GM19452 (cell line): ENCODE measurements around the gene SGK1.
A peak's percentile ranks its signal among the peaks of the same experiment; 100 is the strongest.
"Not testable (repeated sequence)": the region's sequence is repeated elsewhere in the genome, so short reads cannot be mapped to it uniquely, and the experiment has no call there.

Experiments used
- ATAC-seq: cut with Tn5 transposase; IDR thresholded peaks from one replicate; pipeline ENCODE4 v1.9.1; 2021; ENCODE audit not compliant: unreplicated experiment

The SGK1 gene

DNA sequence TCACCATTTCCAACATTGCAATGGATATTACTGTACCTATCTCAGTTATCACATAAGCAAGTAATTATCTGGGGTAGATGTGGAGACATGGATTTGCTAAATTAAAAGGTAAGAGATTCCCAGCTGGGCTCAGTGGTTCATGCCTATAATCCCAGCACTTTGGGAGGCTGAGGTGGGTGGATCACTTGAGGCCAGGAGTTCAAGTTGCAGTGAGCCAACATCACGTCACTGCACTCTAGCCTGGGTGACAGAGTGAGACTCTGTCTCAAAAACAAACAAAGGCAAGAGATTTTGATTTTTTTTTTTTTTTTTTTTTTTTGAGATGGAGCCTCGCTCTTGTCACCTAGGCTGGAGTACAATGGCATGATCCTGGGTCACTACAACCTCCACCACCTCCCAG is 62.6 kb downstream of the SGK1 start:
- ATAC-seq: not testable (repeated sequence)

DNA sequence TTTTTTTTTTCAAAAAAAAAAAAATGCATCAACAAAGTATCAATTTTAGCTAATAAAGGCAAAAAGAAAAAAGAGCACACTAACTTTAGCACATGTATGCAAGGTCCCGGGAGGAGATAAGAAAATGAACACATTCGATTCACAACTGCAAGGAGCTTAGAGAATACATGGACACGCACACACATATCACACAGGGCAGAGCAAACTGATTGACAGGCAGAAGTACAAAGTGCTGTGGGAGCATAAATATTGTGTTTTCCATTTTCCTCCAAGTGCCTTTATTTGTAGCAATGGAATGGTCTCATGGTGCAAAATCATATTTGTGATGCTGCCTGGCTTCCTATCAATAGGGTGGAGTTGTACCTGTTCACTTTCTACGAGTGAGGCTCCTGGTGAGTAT is 63.8 kb downstream of the SGK1 start:
- no peak for ATAC-seq

DNA sequence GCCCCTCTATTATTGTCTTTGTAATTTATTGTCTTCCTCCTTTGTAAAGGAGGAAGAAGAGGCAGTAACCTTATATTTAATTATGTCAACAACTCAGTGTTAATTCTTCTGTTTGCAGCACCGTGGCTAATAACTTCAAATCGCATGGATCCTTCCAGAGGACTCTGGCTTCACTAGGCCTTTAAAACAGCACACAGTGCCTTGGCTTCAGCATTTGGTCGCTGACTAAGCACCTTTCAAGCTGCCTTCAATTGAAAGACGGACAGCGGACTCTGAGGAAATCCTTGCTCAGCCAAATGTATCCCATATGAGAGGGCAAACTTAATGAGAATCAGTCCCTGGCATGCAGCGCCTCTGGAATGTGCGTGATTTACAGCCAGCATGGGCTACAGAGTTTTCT is 64.2 kb downstream of the SGK1 start:
- ATAC-seq: no peak

DNA sequence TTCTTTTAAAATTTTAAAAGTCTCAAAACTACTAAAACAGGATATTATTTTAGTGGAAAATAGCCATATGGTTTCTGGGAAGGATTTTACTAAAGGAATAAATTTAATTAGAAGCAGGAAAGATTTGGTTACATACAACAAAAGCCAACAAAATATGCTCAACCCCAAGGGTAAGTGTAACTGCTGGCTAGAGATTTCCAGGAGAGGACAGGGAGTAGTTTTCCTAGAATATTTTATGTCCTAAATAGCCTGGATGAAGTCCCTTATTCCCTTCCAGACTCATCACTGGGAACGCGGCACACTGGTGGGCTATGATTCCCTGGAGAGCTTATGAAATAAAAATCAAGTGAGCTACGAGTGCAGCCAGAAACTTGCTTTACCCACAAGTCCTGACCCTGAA is 66.6 kb downstream of the SGK1 start:
- no peak for ATAC-seq

DNA sequence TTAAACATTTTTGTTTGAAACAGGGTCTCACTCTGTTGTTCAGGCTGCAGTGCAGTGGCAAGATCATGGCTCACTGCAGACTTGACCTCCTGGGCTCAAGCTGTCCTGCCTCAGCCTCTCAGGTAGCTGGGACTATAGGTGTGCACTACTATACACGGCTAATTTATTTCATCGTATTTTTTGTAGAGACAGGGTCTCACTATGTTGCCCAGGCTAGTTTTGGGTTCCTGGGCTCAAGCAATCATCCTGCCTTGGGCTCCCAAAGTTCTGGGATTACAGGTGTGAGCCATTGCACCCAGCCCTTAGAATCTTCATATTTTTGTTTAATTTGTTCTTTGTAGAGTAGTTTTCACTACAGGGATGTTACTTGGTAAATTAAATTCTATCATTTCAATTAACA is 67.1 kb downstream of the SGK1 start:
- no peak for ATAC-seq

DNA sequence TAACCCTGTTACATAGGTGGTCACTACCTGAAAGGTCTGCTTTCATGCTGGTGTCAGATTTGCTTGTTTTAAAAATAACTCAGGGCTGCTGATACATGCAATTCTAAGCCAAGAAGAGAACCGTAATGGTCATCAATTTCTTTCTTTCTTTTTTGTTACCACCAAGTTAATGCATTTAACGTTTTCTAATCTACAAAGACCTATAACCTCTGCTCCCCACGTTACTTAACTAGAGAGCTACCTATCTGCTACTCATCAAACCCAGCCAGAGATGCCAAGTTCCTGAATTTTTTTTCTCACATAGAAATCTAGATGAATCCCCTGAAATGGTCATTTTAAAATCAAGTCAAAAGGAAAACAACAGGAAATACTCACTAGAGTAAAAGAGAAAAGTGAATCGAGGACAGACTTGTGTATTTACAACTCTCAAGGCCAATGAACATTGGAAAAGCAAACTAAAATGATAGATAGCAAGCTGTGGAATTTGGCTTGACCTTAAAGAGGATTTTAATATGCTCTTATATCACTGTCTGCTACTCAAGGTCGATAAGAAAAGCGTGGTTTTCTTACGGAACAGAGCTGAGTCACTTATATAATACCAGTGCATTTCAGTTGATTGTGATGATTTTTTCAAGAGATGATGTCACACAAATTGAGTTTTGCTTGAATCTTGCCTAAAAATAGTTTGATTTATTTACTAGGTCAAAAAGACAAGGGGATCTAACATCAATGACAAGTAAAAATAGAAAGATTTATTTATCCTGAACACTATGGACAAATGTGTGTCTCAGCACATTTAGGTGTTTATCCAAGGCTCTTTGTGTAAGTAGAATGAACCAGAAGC is 67.9 kb downstream of the SGK1 start:
- ATAC-seq: no peak

DNA sequence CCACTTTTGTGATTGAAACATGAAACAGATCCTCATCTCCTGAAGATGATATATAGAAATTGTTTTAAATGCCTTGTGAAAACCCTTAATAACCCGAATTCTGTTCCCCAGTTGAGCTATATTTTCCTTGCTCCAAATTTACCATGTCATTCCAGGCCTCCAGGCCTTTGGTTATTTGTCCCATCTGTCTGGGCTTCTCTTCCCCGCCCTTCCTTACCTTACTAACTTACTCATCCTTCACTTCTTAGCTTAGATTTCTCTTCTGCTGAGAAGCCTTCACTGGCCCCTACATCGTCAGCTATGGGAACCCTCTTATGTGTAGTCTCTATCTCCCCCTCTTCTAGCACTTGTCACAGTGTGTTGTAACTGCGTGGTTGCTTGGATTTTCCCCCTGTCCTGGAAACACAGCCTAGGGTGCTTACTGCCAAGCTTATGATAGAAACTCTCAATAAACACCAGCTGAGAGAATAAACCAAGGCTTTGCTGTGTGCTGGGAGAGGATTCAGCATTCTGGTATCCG is 68.6 kb downstream of the SGK1 start:
- ATAC-seq: no peak

DNA sequence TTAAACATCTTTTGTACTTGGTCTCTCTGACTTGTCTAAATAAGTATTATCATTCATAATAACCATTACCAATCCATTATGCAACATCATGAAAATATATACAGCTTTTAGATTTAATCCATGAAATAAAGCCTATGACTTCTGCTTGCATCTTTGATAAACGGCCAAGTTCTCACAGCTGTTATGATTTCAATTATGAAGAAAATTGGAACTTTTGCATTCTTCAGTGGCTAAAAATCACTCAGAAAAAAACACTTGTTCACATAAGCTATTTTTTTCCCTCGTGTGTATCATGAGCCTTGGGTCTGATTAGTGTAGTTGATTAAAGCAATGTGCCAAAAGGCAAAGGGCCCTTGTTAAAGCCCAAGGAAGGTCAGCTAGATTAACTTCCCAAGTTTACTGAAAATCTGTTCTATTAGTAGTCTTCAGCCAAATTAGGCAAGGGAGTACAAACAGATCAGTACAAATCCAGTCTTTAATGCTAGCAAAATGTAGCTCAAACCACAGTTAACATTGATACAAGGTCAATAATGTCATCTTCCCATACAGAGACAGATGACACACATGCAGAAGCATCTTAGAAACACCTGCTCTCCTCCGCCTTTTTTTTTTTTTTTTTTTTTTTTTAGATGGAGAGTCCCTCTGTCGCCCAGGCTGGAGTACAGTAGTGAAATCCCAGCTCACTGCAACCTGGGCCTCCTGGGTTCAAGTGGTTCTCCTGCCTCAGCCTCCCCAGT is 69.9 kb downstream of the SGK1 start:
- ATAC-seq: no peak

DNA sequence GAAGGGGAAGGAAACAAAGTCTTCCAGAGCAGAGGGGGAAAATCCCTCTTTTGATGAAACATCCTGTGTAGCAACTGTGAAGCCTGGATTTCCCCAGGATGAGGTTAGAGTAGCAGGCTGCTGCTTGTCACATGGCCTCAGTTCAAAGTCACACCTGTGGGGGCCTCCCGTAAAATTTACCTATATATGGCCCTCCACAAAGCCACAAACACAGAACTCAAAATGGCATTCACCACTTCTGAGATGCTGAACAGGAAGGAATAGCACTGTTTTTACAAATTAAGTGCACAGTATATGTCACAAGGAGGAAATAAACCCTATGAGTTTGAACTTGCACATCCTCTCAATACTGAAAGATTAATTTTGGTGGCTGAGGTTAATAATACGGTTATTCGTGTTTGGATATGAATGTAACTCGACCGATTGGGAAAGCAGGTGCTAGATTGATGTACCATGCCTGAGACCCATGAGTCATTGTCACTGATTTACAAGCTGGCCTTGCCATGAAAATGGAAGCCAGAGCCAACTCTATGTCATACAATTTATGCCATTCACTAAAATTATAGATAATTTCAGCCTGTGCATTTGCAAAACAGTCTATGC is 70.6 kb downstream of the SGK1 start:
- peak; percentile 96 for ATAC-seq

DNA sequence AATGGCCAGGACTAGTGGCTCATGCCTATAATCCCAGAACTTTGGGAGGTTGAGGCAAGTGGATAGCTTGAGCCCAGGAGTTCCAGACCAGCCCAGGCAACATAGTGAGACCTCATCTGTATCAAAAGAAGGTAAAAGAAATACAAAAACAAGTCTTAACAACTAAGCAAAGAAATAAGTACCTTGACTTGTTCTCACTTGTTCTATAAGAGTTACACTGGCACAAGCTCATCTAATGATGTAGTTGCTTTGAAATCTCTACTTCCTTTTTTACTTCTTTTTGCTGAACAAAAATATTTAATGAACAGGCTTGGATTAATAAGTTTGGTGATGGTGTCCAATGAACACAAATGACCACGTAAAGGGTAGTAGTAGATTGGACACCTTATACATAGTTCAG is 72.2 kb downstream of the SGK1 start:
- no peak for ATAC-seq

DNA sequence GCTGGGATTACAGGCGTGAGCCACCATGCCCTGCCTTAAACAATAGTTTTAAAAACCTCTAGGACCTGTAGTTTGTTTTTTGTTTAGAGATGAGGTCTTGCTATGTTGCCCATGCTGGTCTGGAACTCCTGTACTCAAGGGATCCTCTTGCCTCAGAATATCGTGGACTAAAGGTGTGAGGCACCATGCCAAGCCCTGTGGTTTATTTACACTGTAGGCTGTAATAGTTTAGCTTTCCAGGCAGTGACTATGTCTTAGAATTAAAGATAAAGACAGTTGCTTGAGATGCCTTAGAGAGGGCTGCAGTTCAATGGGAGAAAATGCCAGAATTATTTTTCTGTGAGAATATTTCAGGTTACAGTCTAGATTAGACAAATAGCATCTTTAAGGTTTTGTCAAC is 72.9 kb downstream of the SGK1 start:
- no peak for ATAC-seq

DNA sequence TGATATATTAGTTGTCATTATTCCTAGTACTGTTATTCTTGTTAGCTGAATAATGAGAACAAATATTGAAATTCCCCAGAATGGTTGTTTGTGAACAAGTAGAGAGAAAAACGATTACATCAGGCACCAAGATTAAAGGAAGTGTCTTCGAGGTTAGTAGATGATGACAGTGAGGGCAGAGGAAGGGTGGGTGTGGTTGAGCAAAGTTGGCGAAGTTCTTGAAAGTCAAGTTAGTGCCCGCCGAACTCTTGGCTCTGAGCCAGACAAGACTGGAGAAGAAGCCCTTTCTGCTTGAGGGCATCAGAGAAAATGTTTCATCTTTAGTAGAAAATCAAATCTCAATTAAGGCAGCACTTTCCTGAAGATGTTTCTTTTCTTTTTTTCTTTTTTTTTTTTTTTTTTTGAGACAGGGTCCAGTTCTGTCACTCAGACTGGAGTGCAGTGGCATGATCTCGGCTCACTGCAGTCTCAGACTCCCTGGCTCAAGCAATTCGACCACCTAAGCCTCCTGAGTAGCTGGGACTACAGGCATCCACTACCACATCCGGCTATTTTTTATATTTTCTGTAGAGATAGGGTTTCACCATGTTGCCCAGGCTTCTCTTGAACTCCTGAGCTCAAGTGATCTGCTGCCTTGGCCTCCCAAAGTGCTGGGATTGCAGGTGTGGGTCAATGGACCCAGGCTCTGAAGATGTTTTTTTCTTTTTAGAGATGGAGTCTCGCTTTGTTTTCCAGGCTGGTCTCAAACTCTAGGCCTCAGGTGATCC is 77.1 kb downstream of the SGK1 start:
- ATAC-seq: no peak

DNA sequence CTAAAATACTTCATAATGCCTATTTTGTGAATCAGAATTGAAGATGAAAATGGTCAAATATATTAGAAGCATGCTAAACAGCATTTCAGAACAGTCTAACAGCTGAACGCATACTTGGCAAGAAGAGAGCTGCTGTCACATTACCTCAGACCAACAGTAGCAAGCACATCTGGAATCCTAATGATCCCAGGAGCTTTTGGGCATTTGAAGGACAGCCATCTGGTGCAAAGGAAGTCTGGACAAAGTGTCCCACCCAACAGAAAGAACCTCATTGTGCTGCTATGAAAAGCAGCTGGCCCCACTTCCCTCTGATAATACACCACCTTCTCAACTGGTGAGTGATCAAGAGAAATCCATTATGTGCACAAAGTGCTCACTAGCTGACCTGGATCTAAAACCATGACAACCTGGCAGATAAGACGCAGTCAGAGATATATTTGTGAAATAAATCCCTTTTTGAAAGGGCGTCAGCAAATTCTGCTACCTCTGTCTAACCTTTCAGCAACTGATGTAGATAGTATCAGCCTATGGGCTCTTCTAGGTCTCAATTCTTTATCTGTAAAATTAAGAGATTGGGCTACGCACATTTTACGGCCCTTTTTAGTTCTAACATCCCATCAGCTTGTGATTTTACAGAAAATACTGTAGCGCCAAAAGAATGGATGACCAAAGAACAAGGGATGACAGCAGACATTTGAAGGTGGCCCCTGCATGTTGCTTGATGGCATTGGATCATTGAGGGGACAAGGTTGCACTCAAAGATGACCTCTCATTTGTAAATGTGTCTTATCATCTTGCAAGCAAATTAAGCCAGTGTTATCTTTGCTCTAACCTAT is 78.7 kb downstream of the SGK1 start:
- no peak for ATAC-seq

DNA sequence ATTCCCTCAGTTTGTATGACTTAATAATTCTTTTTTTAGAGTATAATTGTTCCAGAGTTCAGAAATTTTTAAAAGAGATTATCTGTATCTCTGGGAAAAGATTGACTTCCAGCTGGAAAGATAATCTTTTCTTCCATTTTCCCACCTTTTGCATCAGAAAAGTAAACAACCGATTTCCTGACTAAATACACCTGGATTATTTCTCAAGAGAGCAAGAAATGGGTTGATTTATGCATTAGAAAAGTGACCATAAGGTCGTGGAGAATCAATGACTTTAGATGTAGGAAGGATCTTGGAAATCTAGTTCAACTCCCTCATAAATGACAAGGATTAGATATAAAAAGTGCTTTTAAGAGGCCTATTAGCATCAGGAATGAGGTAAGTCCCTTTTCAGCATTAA is 79.9 kb downstream of the SGK1 start:
- no peak for ATAC-seq

DNA sequence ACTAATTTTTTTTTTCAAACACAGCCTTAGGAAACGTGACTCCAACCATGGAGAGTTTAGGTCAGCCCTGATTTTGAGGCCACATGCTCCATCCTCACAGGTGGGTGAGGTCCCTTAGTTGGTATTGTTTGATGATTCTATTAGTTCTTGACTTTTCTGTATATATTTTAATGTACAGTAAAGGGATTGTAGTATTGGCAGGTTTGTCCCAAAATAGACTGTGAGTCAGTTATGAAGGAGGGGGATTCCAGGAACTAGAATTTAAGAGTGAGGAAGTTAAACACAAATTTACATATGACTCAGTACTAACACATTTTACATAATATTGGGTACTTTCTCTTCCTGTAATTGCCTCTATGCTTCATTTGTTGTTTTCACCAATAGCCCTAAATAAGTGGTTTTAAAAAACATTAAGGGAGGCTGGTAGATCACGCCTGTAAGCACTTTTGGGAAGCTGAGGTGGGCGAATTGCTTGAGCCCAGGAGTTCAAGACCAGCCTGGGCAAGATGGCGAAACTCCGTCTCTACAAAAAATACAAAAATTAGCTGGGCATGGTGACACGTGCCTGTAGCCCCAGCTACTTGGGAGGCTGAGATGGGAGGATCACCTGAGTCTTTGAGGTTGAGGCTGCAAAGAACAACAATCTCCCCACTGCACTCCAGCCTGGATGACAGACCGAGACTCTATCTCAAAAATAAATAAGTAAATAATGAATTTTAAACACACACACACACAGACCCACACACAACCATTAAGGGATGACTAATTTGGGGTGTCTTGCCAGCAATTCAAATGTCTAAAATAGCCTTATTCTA is 81.8 kb downstream of the SGK1 start:
- ATAC-seq: peak; percentile 92

DNA sequence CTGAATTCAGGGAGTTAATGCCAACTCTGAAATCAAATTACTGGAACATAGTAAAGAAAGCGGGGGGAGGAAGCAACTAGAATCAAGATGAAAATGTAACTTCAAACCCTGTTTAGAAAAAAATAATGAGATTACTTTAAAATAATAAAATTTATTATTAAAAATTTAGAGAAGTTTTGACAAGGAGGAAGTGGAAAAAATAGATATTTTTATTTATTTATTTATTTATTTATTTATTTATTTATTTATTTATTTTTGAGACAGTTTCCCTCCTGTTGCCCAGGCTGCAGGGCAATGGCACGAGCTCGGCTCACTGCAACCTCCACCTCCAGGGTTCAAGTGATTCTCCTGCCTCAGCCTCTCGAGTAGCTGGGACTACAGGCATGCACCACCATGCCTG is 82.6 kb downstream of the SGK1 start:
- ATAC-seq: not testable (repeated sequence)

DNA sequence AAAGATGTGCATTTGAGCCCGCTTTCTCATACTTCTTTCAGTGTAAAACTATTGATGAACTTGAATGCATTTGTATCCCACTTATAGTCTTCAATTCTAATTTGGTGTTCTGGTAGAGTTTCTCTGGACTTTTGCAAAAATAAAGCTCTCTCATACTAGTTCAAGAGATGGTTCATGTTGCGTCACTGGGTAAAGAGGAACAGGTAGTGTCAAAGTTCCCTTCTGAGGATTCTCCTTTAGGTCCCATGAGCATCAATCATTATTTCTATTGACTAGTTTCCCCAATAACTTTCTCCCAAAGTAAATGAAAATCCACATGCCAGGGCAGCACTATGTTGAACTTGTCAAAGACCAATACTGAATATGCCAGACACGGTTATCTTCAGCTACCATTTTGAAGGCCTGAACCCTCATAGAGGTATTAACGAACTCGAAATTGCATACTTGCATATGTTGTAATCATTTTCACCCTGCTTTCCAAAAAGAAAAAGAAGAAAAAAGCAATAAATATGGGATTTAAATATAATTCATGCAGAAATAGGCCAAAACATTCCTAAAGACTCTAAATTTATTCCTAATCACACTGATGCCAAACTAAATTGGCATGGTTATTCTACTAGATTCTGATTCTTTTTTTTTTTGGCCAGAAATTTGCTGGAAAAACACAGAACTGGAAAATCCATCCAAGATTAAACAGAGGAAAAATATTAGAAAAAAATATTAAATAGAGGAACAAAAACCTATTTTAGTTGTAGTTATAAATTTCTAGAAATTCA is 84.5 kb downstream of the SGK1 start:
- no peak for ATAC-seq

DNA sequence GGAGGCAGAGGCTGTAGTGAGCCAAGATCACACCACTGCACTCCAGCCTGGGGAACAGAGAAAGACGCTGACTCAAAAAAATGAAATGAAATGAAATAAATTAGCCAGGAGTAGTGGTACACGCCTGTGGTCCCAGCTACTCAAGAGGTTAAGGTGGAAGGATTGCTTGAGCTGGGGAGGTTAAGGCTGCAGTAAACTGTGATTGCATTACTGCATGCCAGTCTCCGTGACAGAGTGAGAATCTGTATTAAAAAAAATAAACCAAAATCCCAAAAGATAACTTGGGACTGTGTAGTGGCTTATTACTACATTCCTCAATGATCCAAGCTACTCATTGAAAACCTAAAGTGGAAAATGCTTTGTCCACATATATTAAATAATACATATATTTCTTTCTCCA is 87.0 kb downstream of the SGK1 start:
- ATAC-seq: no peak
